CD8-positive, alpha-beta memory T cell (primary cell): ENCODE results near the gene GSE1. TPM values are rescaled to one million over a fixed set of nuclear protein-coding genes. Genes with fewer than 3 reads are reported as not detected.

Experiments used
- CTCF ChIA-PET: fragments of 350-600 bp; sonication (Branson Sonifier 250); formaldehyde crosslinking; loops from one replicate; lab custom pipeline; 2021; ENCODE audit warnings: antibody characterized with exemption; lab: Charles Lee
- POLR2A ChIA-PET: fragments of 350-600 bp; sonication (Branson Sonifier 250); formaldehyde crosslinking; loops from one replicate; lab custom pipeline; 2021; ENCODE audit warnings: antibody characterized with exemption; lab: Charles Lee
- DNase-seq, 5 donors: peaks; one replicate each; pipeline versions ENCODE4 v3.0.0 to v3.0.0-alpha.2; 2020 to 2022; ENCODE audit warnings: mixed read lengths in 1 of 5
- H3K27ac ChIP-seq: one replicate; pipeline ENCODE4 v1.7.0; 2013; ENCODE audit warnings: low read depth, mild to moderate bottlenecking, low read length, moderate library complexity
- H3K27me3 ChIP-seq: 2 replicates; pipeline ENCODE4 v1.7.0; 2013; ENCODE audit warnings: low read length, mild to moderate bottlenecking; ENCODE audit not compliant: insufficient read depth, poor library complexity, severe bottlenecking
- H3K36me3 ChIP-seq: 2 replicates; pipeline ENCODE4 v1.7.0; 2013; ENCODE audit warnings: mild to moderate bottlenecking, low read length, moderate library complexity; ENCODE audit not compliant: insufficient read depth
- H3K4me1 ChIP-seq: 2 replicates; pipeline ENCODE4 v1.7.0; 2013; ENCODE audit warnings: mild to moderate bottlenecking, low read length, moderate library complexity; ENCODE audit not compliant: insufficient read depth
- H3K4me3 ChIP-seq: 2 replicates; pipeline ENCODE4 v1.7.0; 2013; ENCODE audit warnings: mild to moderate bottlenecking, low read length
- H3K9me3 ChIP-seq: 2 replicates; pipeline ENCODE4 v1.7.0; 2013; ENCODE audit warnings: mild to moderate bottlenecking, low read length
- H3K27ac Mint-ChIP-seq, 8 donors: one replicate each; pipeline ENCODE4 v1.8.0; 2020 to 2021; ENCODE audit warnings: mixed read lengths in 8 of 8, mild to moderate bottlenecking in 6 of 8, inconsistent platforms in 3 of 8, moderate library complexity in 3 of 8
- H3K27me3 Mint-ChIP-seq, 2 donors: one replicate each; pipeline ENCODE4 v1.8.0; 2020 to 2021; ENCODE audit warnings: mixed read lengths in 2 of 2, mild to moderate bottlenecking in 1 of 2, moderate library complexity in 1 of 2
- H3K36me3 Mint-ChIP-seq, 3 donors: one replicate each; pipeline ENCODE4 v1.8.0; 2020 to 2021; ENCODE audit warnings: mixed read lengths in 3 of 3, inconsistent platforms in 1 of 3, mild to moderate bottlenecking in 1 of 3
- H3K4me1 Mint-ChIP-seq, 3 donors: one replicate each; pipeline ENCODE4 v1.8.0; 2020 to 2021; ENCODE audit warnings: mixed read lengths in 3 of 3, inconsistent platforms in 1 of 3, mild to moderate bottlenecking in 1 of 3
- H3K4me3 Mint-ChIP-seq, 7 donors: one replicate each; pipeline ENCODE4 v1.8.0; 2020 to 2021; ENCODE audit warnings: mixed read lengths in 7 of 7, mild to moderate bottlenecking in 6 of 7, moderate library complexity in 4 of 7, inconsistent platforms in 2 of 7
- H3K9me3 Mint-ChIP-seq, 5 donors: one replicate each; pipeline ENCODE4 v1.8.0; 2020 to 2022; ENCODE audit warnings: mixed read lengths in 5 of 5, mild to moderate bottlenecking in 3 of 5, moderate library complexity in 2 of 5, inconsistent platforms in 1 of 5
- polyA plus RNA-seq: library from polyadenylated mRNA; unstranded; fragments of 300-500 nt; fragmentation: Illumina TruSeq; gene quantifications from one replicate; pipeline ENCODE4 v1.2.3, GENCODE V29; 2021
- total RNA-seq, 2 experiments: library from RNA; stranded (reverse); gene quantifications; one replicate each; pipeline ENCODE4 v1.2.3, GENCODE V29; 2021

Gene GSE1
- total and polyA plus RNA-seq, 3 experiments from 2014 or later, result 5.5 to 28.5 (median 27.8) TPM

- Histone ChIP-seq H3K4me3 (no peak overlapping the region), H3K27ac (peak overlapping the region; percentile 68), H3K36me3 (no peaks in the 10 kb centered on the region), H3K27me3 (no peaks in the 10 kb centered on the region), H3K4me1 (peaks cover 63% of the 10 kb centered on the region), H3K9me3 (no peaks in the 10 kb centered on the region)
- Mint-ChIP-seq H3K4me1 (peaks cover 80 to 97% (median 89%) of the 10 kb centered on the region in 3 donors), H3K4me3 (peak overlapping the region in 3 of 7 donors; percentile 59 to 79 (median 61)), H3K27ac (peak overlapping the region; percentile 78 to 99 (median 91)), H3K9me3 (peaks cover 0 to 3% (median 0%) of the 10 kb centered on the region in 5 donors), H3K36me3 (no peaks in the 10 kb centered on the region), H3K27me3 (peaks cover 0 to 3% of the 10 kb centered on the region in 2 donors)
- CTCF ChIA-PET, result interaction anchor here (1.0 to 3.5 kb wide), 6 partner anchors 10 to 49 kb away, joined by 3 to 16 read pairs (median 5); partner anchors contain the start of gene GSE1
- POLR2A ChIA-PET, result interaction anchor here (0.6 to 4.0 kb wide), 3 partner anchors 9 to 15 kb away, joined by 3 to 38 read pairs (median 5); no protein-coding TSS in a partner anchor
- DNase-seq, result no peak
Observed at GRCh38 chr16:85567101-85567866, 45.8 kb upstream of the GSE1 start.

- H3K27me3 ChIP-seq, result no peaks in the 10 kb centered on the region
- H3K4me3 Mint-ChIP-seq, result peak overlapping the region in 4 of 7 donors; percentile 7 to 71 (median 60)
- peaks cover 0 to 3% (median 0%) of the 10 kb centered on the region in 5 donors for H3K9me3 Mint-ChIP-seq
- DNase-seq, result no peak
- H3K9me3 ChIP-seq, result no peaks in the 10 kb centered on the region
- CTCF ChIA-PET, result interaction anchor here (1.3 to 3.5 kb wide), 5 partner anchors 11 to 45 kb away, joined by 3 to 16 read pairs (median 8); partner anchors contain the start of gene GSE1
- no peaks in the 10 kb centered on the region for H3K36me3 Mint-ChIP-seq
- peaks cover 66% of the 10 kb centered on the region for H3K4me1 ChIP-seq
- no peak overlapping the region for H3K4me3 ChIP-seq
- peak overlapping the region; percentile 78 to 99 (median 91) for H3K27ac Mint-ChIP-seq
- H3K36me3 ChIP-seq, result no peaks in the 10 kb centered on the region
- POLR2A ChIA-PET, result interaction anchor here (2.6 to 4.0 kb wide), 2 partner anchors 9 to 13 kb away, joined by 16 to 38 read pairs; no protein-coding TSS in a partner anchor
- peak overlapping the region; percentile 68 for H3K27ac ChIP-seq
- H3K27me3 Mint-ChIP-seq, result peaks cover 0 to 3% of the 10 kb centered on the region in 2 donors
- peaks cover 79 to 96% (median 86%) of the 10 kb centered on the region in 3 donors for H3K4me1 Mint-ChIP-seq
Observed at GRCh38 chr16:85567935-85568334, 45.2 kb upstream of the GSE1 start.

GRCh38 chr16:85568519-85568918 lies 44.6 kb upstream of the GSE1 start:
- H3K4me3 ChIP-seq, result no peak overlapping the region
- H3K36me3 Mint-ChIP-seq, result peaks cover 0 to 3% (median 0%) of the 10 kb centered on the region in 3 donors
- no peaks in the 10 kb centered on the region for H3K27me3 ChIP-seq
- POLR2A ChIA-PET, result interaction anchor here (2.6 to 4.0 kb wide), 2 partner anchors 10 to 14 kb away, joined by 16 to 38 read pairs; no protein-coding TSS in a partner anchor
- peak overlapping the region; percentile 68 for H3K27ac ChIP-seq
- H3K9me3 ChIP-seq, result no peaks in the 10 kb centered on the region
- CTCF ChIA-PET, result interaction anchor here (1.3 to 3.5 kb wide), 6 partner anchors 11 to 147 kb away, joined by 3 to 16 read pairs (median 7); partner anchors contain the start of gene GSE1
- peak overlapping the region in 5 of 7 donors; percentile 7 to 90 (median 61) for H3K4me3 Mint-ChIP-seq
- H3K4me1 ChIP-seq, result peaks cover 63% of the 10 kb centered on the region
- H3K27ac Mint-ChIP-seq, result peak overlapping the region; percentile 81 to 99 (median 96)
- H3K4me1 Mint-ChIP-seq, result peaks cover 82 to 96% (median 87%) of the 10 kb centered on the region in 3 donors
- DNase-seq, result no peak
- H3K36me3 ChIP-seq, result no peaks in the 10 kb centered on the region
- peaks cover 0 to 3% (median 0%) of the 10 kb centered on the region in 5 donors for H3K9me3 Mint-ChIP-seq
- H3K27me3 Mint-ChIP-seq, result peaks cover 0 to 3% of the 10 kb centered on the region in 2 donors

- H3K4me1 Mint-ChIP-seq, result peaks cover 76 to 91% (median 82%) of the 10 kb centered on the region in 3 donors
- peaks cover 59% of the 10 kb centered on the region for H3K4me1 ChIP-seq
- peak overlapping the region; percentile 48 for H3K4me3 ChIP-seq
- no peaks in the 10 kb centered on the region for H3K9me3 ChIP-seq
- H3K27me3 ChIP-seq, result no peaks in the 10 kb centered on the region
- H3K27ac ChIP-seq, result peak overlapping the region; percentile 68
- peaks cover 0 to 3% of the 10 kb centered on the region in 2 donors for H3K27me3 Mint-ChIP-seq
- H3K36me3 Mint-ChIP-seq, result peaks cover 0 to 5% (median 0%) of the 10 kb centered on the region in 3 donors
- ChIA-PET POLR2A (interaction anchor here (0.9 to 4.0 kb wide), 5 partner anchors 11 to 47 kb away, joined by 3 to 38 read pairs (median 4); no protein-coding TSS in a partner anchor), CTCF (interaction anchor here (1.1 to 3.5 kb wide), 6 partner anchors 8 to 147 kb away, joined by 3 to 16 read pairs (median 6); no protein-coding TSS in a partner anchor)
- no peak for DNase-seq
- peak overlapping the region; percentile 89 to 99 (median 96) for H3K27ac Mint-ChIP-seq
- peak overlapping the region; percentile 81 to 93 (median 84) for H3K4me3 Mint-ChIP-seq
- no peaks in the 10 kb centered on the region for H3K36me3 ChIP-seq
- peaks cover 0 to 3% (median 0%) of the 10 kb centered on the region in 5 donors for H3K9me3 Mint-ChIP-seq
Observed at GRCh38 chr16:85569039-85569614, 44.0 kb upstream of the GSE1 start.

- CTCF ChIA-PET, result interaction anchor here (1.1 to 3.5 kb wide), 6 partner anchors 9 to 148 kb away, joined by 3 to 16 read pairs (median 6); no protein-coding TSS in a partner anchor
- peaks cover 59% of the 10 kb centered on the region for H3K4me1 ChIP-seq
Observed at GRCh38 chr16:85569615-85570212, 43.4 kb upstream of the GSE1 start.

GRCh38 chr16:85570213-85570734 lies 42.8 kb upstream of the GSE1 start:
- Mint-ChIP-seq H3K4me1 (peaks cover 73 to 87% (median 79%) of the 10 kb centered on the region in 3 donors), H3K27me3 (peaks cover 0 to 3% of the 10 kb centered on the region in 2 donors), H3K9me3 (peaks cover 0 to 3% (median 0%) of the 10 kb centered on the region in 5 donors), H3K4me3 (peak overlapping the region; percentile 81 to 93 (median 84)), H3K36me3 (peaks cover 0 to 5% (median 0%) of the 10 kb centered on the region in 3 donors), H3K27ac (peak overlapping the region; percentile 89 to 99 (median 96))
- peak in 4 of 5 donors; percentile 15 to 64 (median 28) for DNase-seq
- ChIA-PET CTCF (interaction anchor here (1.1 to 3.5 kb wide), 5 partner anchors 9 to 149 kb away, joined by 3 to 16 read pairs (median 5); no protein-coding TSS in a partner anchor), POLR2A (interaction anchor here (1.0 to 4.0 kb wide), 3 partner anchors 12 to 46 kb away, joined by 4 to 38 read pairs (median 16); no protein-coding TSS in a partner anchor)
- Histone ChIP-seq H3K27me3 (no peaks in the 10 kb centered on the region), H3K27ac (peak overlapping the region; percentile 68), H3K9me3 (no peaks in the 10 kb centered on the region), H3K36me3 (peaks cover 5% of the 10 kb centered on the region), H3K4me1 (peaks cover 60% of the 10 kb centered on the region), H3K4me3 (peak overlapping the region; percentile 48)

More at GRCh38 chr16:85569615-85570212, 43.4 kb upstream of the GSE1 start:
- H3K27ac ChIP-seq, result peak overlapping the region; percentile 68
- peaks cover 0 to 5% (median 0%) of the 10 kb centered on the region in 3 donors for H3K36me3 Mint-ChIP-seq
- peak overlapping the region; percentile 89 to 99 (median 96) for H3K27ac Mint-ChIP-seq
- H3K36me3 ChIP-seq, result peaks cover 5% of the 10 kb centered on the region
- H3K4me1 Mint-ChIP-seq, result peaks cover 71 to 85% (median 76%) of the 10 kb centered on the region in 3 donors
- POLR2A ChIA-PET, result interaction anchor here (0.9 to 4.0 kb wide), 5 partner anchors 11 to 46 kb away, joined by 3 to 38 read pairs (median 4); no protein-coding TSS in a partner anchor
- H3K4me3 Mint-ChIP-seq, result peak overlapping the region; percentile 81 to 93 (median 84)
- peak; percentile 37 to 79 (median 50) for DNase-seq
- peaks cover 0 to 3% of the 10 kb centered on the region in 2 donors for H3K27me3 Mint-ChIP-seq
- H3K9me3 Mint-ChIP-seq, result peaks cover 0 to 3% (median 0%) of the 10 kb centered on the region in 5 donors
- H3K27me3 ChIP-seq, result no peaks in the 10 kb centered on the region
- no peaks in the 10 kb centered on the region for H3K9me3 ChIP-seq
- peak overlapping the region; percentile 48 for H3K4me3 ChIP-seq
